WTC11 (cell line): ENCODE data around the gene COL5A1. TPM values are rescaled to one million over a fixed set of nuclear protein-coding genes. Genes with fewer than 3 reads are reported as not detected.

Experiments used
- ATAC-seq: fragments of 200-7000 bp; cut with Tn5 transposase; 2 replicates; pipeline ENCODE4 v1.10.0; 2021; ENCODE audit warnings: mild to moderate bottlenecking, moderate library complexity
- CTCF ChIA-PET: fragments of 300-600 bp; sonication (Branson Sonifier 250); formaldehyde crosslinking; loops from one replicate; lab custom pipeline; 2021; ENCODE audit warnings: antibody characterized with exemption; lab: Charles Lee
- POLR2A ChIA-PET: fragments of 350-600 bp; sonication (Branson Sonifier 250); formaldehyde crosslinking; loops from one replicate; lab custom pipeline; 2021; ENCODE audit warnings: antibody characterized with exemption; lab: Charles Lee
- DNase-seq: peaks from one replicate; pipeline ENCODE4 v3.0.0; 2021; ENCODE audit warnings: low spot score
- H3K27ac Mint-ChIP-seq: 2 replicates; pipeline ENCODE4 v1.8.0; 2021; ENCODE audit warnings: mixed read lengths
- H3K27me3 Mint-ChIP-seq: 2 replicates; pipeline ENCODE4 v1.8.0; 2021; ENCODE audit warnings: low read depth, mild to moderate bottlenecking, moderate library complexity, mixed read lengths
- H3K36me3 Mint-ChIP-seq: 2 replicates; pipeline ENCODE4 v1.8.0; 2021; ENCODE audit warnings: mixed read lengths
- H3K4me1 Mint-ChIP-seq: 2 replicates; pipeline ENCODE4 v1.8.0; 2022; ENCODE audit warnings: mixed read lengths
- H3K4me3 Mint-ChIP-seq: 2 replicates; pipeline ENCODE4 v1.8.0; 2021; ENCODE audit warnings: mild to moderate bottlenecking, moderate library complexity, mixed read lengths
- H3K9me3 Mint-ChIP-seq: 2 replicates; pipeline ENCODE4 v1.8.0; 2021; ENCODE audit warnings: mixed read lengths
- CREB1 ChIP-seq: sonication (generic); formaldehyde crosslinking; IDR thresholded peaks from 2 replicates; pipeline ENCODE4 v1.8.0; 2023; ENCODE audit warnings: mild to moderate bottlenecking, missing genetic modification reagents
- ESRRA ChIP-seq: sonication (generic); formaldehyde crosslinking; IDR thresholded peaks from 2 replicates; pipeline ENCODE4 v1.8.1; 2022; ENCODE audit warnings: mild to moderate bottlenecking, missing genetic modification reagents, borderline replicate concordance
- FOXJ3 ChIP-seq: sonication (generic); formaldehyde crosslinking; IDR thresholded peaks from 2 replicates; pipeline ENCODE4 v1.9.0; 2021; ENCODE audit warnings: missing genetic modification reagents, mild to moderate bottlenecking, borderline replicate concordance
- GTF2I ChIP-seq: fragments of 250-450 bp; sonication (Bioruptor Pico); conservative IDR thresholded peaks from 2 replicates; pipeline ENCODE4 v1.4.0; 2021; ENCODE audit warnings: mild to moderate bottlenecking
- HMGA2 ChIP-seq: fragments of 250-450 bp; sonication (Bioruptor Pico); IDR thresholded peaks from 2 replicates; pipeline ENCODE4 v1.4.0; 2021; ENCODE audit warnings: mild to moderate bottlenecking, moderate library complexity
- MYBL2 ChIP-seq: sonication (generic); formaldehyde crosslinking; IDR thresholded peaks from 2 replicates; pipeline ENCODE4 v1.8.1; 2023; ENCODE audit warnings: mild to moderate bottlenecking, moderate library complexity, missing genetic modification reagents
- NR3C1 ChIP-seq: sonication (generic); formaldehyde crosslinking; conservative IDR thresholded peaks from 2 replicates; pipeline ENCODE4 v1.8.1; 2023; ENCODE audit warnings: low read depth, mild to moderate bottlenecking, missing genetic modification reagents
- RELA ChIP-seq: sonication (generic); formaldehyde crosslinking; IDR thresholded peaks from 2 replicates; pipeline ENCODE4 v1.8.1; 2022; ENCODE audit warnings: missing genetic modification reagents, mild to moderate bottlenecking, borderline replicate concordance
- SMAD3 ChIP-seq: sonication (generic); formaldehyde crosslinking; IDR thresholded peaks from 2 replicates; pipeline ENCODE4 v1.8.0; 2022; ENCODE audit warnings: missing genetic modification reagents, mild to moderate bottlenecking, borderline replicate concordance
- SOX15 ChIP-seq: fragments of 250-450 bp; sonication (Bioruptor Pico); IDR thresholded peaks from 2 replicates; pipeline ENCODE4 v1.9.0; 2021; ENCODE audit warnings: mild to moderate bottlenecking
- ZNF396 ChIP-seq: fragments of 250-450 bp; sonication (Bioruptor Pico); IDR thresholded peaks from 2 replicates; pipeline ENCODE4 v1.8.0; 2021; ENCODE audit warnings: mild to moderate bottlenecking, moderate library complexity, borderline replicate concordance
- ZNF512 ChIP-seq: sonication (generic); formaldehyde crosslinking; IDR thresholded peaks from 2 replicates; pipeline ENCODE4 v1.8.1; 2022; ENCODE audit warnings: missing genetic modification reagents, borderline replicate concordance
- total RNA-seq: library from RNA; stranded (reverse); gene quantifications from 3 replicates; pipeline ENCODE4 v1.2.3, GENCODE V29; 2021
- TF ChIP-seq, protein P1 (sequence below): sonication (generic); formaldehyde crosslinking; IDR thresholded peaks from 2 replicates; pipeline ENCODE4 v1.8.0; 2023; ENCODE audit warnings: missing genetic modification reagents, mild to moderate bottlenecking, borderline replicate concordance
- TF ChIP-seq, protein P2 (sequence below): sonication (generic); formaldehyde crosslinking; IDR thresholded peaks from 2 replicates; pipeline ENCODE4 v1.8.1; 2022; ENCODE audit warnings: mild to moderate bottlenecking, moderate library complexity, missing genetic modification reagents
- TF ChIP-seq, protein P3 (sequence below): fragments of 250-450 bp; sonication (Bioruptor Pico); IDR thresholded peaks from 2 replicates; pipeline ENCODE4 v1.9.0; 2021; ENCODE audit warnings: moderate library complexity, mild to moderate bottlenecking, inconsistent platforms, borderline replicate concordance

The COL5A1 gene
- total RNA-seq, 1 experiment from 2014 or later: 13.5 TPM

GRCh38 chr9:134853893-134854292, 212.3 kb downstream of the COL5A1 start:
- TF ChIP-seq ZNF396 (CRISPR knock-in tag): no peak
- no peak for TF ChIP-seq CREB1 (CRISPR knock-in tag)
- no peak for TF ChIP-seq GTF2I
- TF ChIP-seq, protein P1, sequence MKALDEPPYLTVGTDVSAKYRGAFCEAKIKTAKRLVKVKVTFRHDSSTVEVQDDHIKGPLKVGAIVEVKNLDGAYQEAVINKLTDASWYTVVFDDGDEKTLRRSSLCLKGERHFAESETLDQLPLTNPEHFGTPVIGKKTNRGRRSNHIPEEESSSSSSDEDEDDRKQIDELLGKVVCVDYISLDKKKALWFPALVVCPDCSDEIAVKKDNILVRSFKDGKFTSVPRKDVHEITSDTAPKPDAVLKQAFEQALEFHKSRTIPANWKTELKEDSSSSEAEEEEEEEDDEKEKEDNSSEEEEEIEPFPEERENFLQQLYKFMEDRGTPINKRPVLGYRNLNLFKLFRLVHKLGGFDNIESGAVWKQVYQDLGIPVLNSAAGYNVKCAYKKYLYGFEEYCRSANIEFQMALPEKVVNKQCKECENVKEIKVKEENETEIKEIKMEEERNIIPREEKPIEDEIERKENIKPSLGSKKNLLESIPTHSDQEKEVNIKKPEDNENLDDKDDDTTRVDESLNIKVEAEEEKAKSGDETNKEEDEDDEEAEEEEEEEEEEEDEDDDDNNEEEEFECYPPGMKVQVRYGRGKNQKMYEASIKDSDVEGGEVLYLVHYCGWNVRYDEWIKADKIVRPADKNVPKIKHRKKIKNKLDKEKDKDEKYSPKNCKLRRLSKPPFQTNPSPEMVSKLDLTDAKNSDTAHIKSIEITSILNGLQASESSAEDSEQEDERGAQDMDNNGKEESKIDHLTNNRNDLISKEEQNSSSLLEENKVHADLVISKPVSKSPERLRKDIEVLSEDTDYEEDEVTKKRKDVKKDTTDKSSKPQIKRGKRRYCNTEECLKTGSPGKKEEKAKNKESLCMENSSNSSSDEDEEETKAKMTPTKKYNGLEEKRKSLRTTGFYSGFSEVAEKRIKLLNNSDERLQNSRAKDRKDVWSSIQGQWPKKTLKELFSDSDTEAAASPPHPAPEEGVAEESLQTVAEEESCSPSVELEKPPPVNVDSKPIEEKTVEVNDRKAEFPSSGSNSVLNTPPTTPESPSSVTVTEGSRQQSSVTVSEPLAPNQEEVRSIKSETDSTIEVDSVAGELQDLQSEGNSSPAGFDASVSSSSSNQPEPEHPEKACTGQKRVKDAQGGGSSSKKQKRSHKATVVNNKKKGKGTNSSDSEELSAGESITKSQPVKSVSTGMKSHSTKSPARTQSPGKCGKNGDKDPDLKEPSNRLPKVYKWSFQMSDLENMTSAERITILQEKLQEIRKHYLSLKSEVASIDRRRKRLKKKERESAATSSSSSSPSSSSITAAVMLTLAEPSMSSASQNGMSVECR (CRISPR knock-in tag): no peak
- TF ChIP-seq NR3C1 (CRISPR knock-in tag): no peak
- no peak for TF ChIP-seq SOX15 (CRISPR knock-in tag)
- no peak for TF ChIP-seq ZNF512 (CRISPR knock-in tag)
- no peak for TF ChIP-seq FOXJ3 (CRISPR knock-in tag)
- TF ChIP-seq, all 79 proteins: peak for 0
- H3K36me3 Mint-ChIP-seq: peaks cover 4% of the 10 kb centered on the region; the same call in 1 of the 2 replicates
- no peak overlapping the region for H3K27ac Mint-ChIP-seq
- DNase-seq (no peak), ATAC-seq (no peak)
- ChIA-PET POLR2A (no interaction called here), CTCF (no interaction called here)
- peaks cover 8% of the 10 kb centered on the region for H3K9me3 Mint-ChIP-seq
- no peaks in the 10 kb centered on the region; the same call in 1 of the 2 replicates for H3K27me3 Mint-ChIP-seq
- H3K4me1 Mint-ChIP-seq: no peaks in the 10 kb centered on the region
- no peak overlapping the region for H3K4me3 Mint-ChIP-seq

DNA sequence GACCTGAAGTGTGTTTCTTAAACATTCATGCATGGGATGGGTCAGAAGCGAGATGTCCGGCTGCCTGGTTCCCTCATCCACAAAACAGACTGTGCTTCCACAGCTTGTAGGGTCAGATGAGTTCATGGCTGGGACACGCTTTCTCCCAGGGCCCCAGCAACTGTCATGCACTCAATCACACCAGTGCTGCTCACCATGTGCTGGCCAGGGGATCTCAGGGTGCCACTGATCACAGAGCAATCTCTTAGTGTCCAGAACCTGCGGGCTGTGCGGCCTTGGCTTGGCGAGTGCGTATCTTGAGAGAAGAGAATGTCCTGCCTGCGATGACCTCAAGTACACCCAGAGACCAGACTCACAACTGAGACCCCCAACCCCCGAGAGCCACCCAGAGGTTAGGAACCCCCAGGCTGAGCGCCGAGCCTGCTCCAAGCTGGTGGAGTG, 213.0 kb downstream of the COL5A1 start:
- H3K9me3 Mint-ChIP-seq: peaks cover 11% of the 10 kb centered on the region
- H3K4me3 Mint-ChIP-seq: no peak overlapping the region
- ATAC-seq: no peak
- TF ChIP-seq HMGA2 (CRISPR knock-in tag): no peak
- TF ChIP-seq MYBL2: no peak
- TF ChIP-seq ESRRA (CRISPR knock-in tag): no peak
- no peak for TF ChIP-seq GTF2I
- no peak for TF ChIP-seq RELA
- TF ChIP-seq, protein P2, sequence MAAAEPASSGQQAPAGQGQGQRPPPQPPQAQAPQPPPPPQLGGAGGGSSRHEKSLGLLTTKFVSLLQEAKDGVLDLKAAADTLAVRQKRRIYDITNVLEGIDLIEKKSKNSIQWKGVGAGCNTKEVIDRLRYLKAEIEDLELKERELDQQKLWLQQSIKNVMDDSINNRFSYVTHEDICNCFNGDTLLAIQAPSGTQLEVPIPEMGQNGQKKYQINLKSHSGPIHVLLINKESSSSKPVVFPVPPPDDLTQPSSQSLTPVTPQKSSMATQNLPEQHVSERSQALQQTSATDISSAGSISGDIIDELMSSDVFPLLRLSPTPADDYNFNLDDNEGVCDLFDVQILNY: no peak
- TF ChIP-seq SMAD3 (CRISPR knock-in tag): no peak
- TF ChIP-seq SOX15 (CRISPR knock-in tag): no peak
- TF ChIP-seq, protein P3, sequence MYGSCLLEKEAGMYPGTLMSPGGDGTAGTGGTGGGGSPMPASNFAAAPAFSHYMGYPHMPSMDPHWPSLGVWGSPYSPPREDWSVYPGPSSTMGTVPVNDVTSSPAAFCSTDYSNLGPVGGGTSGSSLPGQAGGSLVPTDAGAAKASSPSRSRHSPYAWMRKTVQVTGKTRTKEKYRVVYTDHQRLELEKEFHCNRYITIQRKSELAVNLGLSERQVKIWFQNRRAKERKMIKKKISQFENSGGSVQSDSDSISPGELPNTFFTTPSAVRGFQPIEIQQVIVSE: no peak
- TF ChIP-seq, all 79 proteins: peak for 0
- Mint-ChIP-seq H3K27me3 (no peaks in the 10 kb centered on the region; the same call in 1 of the 2 replicates), H3K36me3 (peaks cover 4% of the 10 kb centered on the region; the same call in 1 of the 2 replicates), H3K27ac (no peak overlapping the region), H3K4me1 (no peaks in the 10 kb centered on the region)
- DNase-seq: no peak
- CTCF ChIA-PET: interaction anchor here (1.7 kb wide), 1 partner anchor 15 kb away, joined by 6 read pairs; no protein-coding TSS in a partner anchor
- POLR2A ChIA-PET: no interaction called here
